Stimulated activated CD4-positive, alpha-beta T cell treated with anti-CD3 and anti-CD28 coated beads, Interleukin-2, amount 100 ng/mL, for 4 hours (primary cell): ENCODE data around the gene SPC24.

Source experiments
- DNase-seq: peaks from one replicate; pipeline ENCODE4 v3.0.0-alpha.2; 2020; ENCODE audit warnings: low read depth

Gene SPC24, protein sequence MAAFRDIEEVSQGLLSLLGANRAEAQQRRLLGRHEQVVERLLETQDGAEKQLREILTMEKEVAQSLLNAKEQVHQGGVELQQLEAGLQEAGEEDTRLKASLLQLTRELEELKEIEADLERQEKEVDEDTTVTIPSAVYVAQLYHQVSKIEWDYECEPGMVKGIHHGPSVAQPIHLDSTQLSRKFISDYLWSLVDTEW

GRCh38 chr19:11155373-11156120 is at the start of gene SPC24:
SPC24 (minus strand) TSS chr19:11155782; CDS start chr19:11155776, 6 bp downstream.
- DNase-seq = peak; percentile 77

- DNase-seq = no peak
Measured at GRCh38 chr19:11204943-11205349, 49.4 kb upstream of the SPC24 start.

- no peak for DNase-seq
Measured at GRCh38 chr19:11204076-11204602, 48.6 kb upstream of the SPC24 start.

GRCh38 chr19:11203194-11204075 is 47.9 kb upstream of the SPC24 start:
- peak; percentile 13 for DNase-seq

- no peak for DNase-seq
Measured at GRCh38 chr19:11202488-11203193, 47.1 kb upstream of the SPC24 start.

DNA sequence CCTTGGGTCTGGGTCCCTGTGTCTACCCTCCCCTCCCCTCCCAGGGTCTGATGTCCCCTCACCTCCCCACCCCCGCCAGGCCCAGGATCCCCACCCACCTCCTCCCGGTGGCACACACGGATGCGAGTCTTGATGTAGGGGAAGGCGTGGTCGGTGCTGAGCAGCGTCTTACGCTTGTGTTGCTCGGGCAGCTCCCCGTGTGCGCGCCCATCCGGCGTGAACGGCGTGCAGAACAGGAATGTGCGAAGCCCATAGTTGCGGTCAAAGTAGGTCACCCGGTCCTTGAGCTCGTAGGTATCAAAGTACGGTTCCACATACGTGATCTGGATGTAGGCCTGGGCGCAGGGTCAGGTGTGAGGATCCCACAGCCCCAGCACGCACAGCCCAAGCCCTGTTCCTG is 46.2 kb upstream of the SPC24 start:
- DNase-seq = no peak

DNA sequence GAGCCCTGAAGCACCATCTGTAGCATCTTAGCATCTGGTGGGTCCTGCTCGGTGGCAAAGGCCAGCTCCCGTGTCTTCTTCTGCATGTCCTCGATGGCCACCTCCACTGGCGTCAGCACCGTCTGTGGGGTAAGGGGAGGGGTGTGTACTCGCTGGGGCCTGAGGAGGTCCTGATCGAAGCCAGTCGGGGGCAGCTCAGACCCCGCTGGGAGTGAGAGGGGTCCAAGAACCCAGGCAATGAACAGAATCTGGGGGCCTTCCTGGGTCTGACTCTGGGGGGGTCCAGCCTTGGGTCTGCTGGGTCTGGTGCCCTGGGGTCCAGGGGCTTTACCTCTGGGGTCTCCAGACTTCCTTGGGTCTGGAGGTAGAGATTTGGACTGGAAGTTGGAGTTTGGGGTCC is 45.3 kb upstream of the SPC24 start:
- no peak for DNase-seq

DNA sequence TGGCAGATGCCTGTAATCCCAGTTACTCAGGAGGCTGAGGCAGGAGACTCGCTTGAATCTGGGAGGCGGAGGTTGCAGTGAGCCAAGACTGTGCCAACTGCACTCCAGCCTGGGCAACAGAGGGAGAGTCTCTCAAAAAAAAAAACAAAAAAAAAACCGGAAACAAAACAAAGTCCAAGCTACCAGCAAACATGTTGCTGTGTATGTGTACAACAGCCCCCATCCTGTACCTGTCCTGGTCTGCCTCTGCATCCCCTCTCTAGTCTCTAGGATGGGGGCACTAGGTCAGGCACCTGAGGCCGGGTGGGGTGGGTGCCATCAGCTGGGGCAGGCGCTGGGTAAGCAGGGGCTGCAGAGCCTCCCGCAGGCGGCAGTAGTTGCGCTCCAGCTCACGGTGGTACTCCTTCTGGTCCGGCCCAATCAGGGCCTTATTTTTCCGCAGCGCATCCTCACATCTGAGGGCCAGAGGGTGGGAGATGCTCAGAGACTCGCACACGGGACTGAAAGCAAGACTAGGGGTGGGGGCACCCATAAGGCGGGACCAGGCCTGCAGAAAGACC is 44.5 kb upstream of the SPC24 start:
- DNase-seq = no peak

DNA sequence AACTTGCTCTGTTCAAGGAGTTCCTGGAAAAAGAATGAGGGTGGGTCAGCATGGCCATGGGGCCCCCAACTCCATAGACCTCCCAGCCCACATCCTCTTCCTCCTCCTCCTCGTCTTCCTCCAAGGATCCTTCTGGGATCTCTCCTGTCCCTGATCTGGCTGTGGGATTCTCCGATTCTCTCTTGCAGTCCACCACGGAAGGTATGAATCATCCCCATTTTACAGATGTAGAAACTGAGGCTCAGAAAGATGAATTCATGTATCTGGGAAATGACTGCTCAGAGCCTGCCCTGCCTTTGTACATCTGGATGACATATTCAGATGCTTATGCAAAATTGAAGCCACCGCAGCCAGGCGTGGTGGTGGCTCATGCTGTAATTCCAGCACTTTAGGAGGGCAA is 43.9 kb upstream of the SPC24 start:
- no peak for DNase-seq

- no peak for DNase-seq
Measured at GRCh38 chr19:11198769-11199424, 43.3 kb upstream of the SPC24 start.

- DNase-seq = no peak
Measured at GRCh38 chr19:11198175-11198534, 42.6 kb upstream of the SPC24 start.

DNA sequence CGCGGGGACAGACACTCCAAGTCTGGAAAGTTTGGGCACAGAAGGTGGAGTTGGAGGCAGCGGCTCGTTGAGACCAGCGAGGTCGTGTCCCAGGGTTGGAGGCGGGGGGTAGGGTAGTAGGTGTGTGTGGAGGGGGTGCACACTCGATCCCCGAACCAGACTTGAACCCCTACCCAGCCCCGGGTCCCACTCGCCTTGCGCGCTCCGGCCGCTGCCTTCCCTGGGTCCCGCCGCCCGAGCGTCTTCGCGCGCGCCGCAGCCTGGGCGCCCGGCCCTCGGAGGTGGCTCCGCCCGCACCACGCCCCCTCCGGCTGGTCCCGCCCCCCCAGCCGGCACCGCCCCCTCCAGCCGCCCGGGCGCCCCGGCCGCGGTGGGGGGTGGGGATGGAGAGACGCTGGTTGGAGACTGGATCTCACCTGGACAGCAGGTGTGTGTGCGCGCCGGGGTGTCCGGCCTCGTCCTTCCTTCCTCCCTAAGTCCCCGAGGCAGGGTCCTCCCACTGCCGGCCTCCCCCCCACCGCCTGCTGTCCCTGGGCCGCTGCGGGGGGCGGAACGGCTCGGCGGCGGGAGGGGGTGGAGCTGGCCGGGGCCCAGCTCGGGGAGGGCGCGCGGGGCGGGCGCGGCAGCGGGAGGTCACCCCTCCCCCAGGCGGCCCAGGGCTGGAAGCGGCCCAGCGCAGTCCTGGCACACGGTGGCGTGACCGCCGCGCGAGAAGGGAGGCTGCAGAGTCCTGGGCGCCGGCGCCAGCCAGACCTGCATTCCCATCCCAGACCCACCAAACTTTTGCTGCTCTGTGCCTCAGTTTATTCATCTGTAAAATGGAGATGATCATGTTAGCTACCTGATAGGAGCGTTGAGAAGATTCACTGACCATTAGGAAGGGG is 42.0 kb upstream of the SPC24 start, which contains the start of gene KANK2:
Gene KANK2 (minus strand): TSS at position 255 of the 884 bp plus-strand sequence. CDS start 3,034 bp downstream, outside the sequence.
- DNase-seq = peak; percentile 57

- DNase-seq = no peak
Measured at GRCh38 chr19:11196406-11197287, 41.1 kb upstream of the SPC24 start.

- DNase-seq = no peak
Measured at GRCh38 chr19:11195681-11196080, 40.1 kb upstream of the SPC24 start.

DNA sequence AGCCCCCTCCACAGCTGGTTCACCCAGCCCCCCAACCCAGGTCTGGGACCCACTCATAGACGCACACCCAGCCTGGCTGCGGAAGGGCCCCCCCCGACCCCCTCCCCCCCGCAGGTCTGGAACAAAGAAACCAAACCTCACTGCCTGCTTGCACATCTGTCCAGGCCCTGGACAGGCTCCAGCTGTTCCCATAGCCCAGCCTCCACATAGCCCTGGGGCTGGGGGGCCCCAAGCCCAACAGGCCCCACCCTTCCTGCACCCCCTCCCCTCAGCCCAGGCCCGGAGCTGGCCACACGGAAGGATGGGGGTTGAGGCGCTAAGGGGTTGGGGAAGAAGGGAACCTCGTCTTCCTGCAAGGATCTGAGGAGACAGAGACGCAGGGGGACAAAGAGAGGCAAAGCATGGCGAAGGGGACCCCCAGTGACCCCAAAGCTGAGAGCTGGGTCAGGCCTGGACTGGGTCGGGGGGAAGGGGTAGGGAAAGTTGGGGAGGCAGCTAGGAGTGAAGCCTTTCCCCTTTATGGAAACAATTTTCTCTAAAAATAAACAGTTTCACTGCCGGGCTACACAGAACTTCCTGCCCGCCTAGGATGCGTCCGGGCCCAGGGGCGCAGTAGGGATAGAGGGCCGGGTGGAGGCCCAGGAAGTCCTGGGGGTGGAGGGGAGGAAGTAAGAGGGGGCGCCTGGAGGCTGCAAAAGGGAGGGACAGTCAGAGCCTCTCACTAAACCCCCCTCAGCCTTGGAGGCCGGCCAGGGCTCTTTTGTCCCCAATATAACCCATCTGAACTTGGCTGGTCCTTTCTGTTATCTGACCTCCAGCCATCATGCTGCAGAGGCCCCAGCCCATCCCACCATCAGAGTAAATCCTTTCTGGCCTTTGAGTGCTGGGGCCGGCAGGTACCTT is 39.3 kb upstream of the SPC24 start:
- no peak for DNase-seq

GRCh38 chr19:11194173-11194572 is 38.6 kb upstream of the SPC24 start:
- DNase-seq = no peak
